WTC11 (cell line): ENCODE measurements around the gene NOXA1.

Experiments used
- AFF4 ChIP-seq: sonication (generic); formaldehyde crosslinking; IDR thresholded peaks from 2 replicates; pipeline ENCODE4 v1.8.1; 2023; ENCODE audit warnings: mild to moderate bottlenecking, missing genetic modification reagents, borderline replicate concordance
- AR ChIP-seq: fragments of 250-450 bp; sonication (Bioruptor Pico); IDR thresholded peaks from 2 replicates; pipeline ENCODE4 v1.9.0; 2021; ENCODE audit warnings: mild to moderate bottlenecking
- CDX4 ChIP-seq: fragments of 250-450 bp; sonication (Bioruptor Pico); IDR thresholded peaks from 2 replicates; pipeline ENCODE4 v1.9.0; 2021; ENCODE audit warnings: moderate library complexity, mild to moderate bottlenecking, inconsistent platforms, borderline replicate concordance
- CREM ChIP-seq: sonication (generic); formaldehyde crosslinking; IDR thresholded peaks from 2 replicates; pipeline ENCODE4 v1.8.1; 2022; ENCODE audit warnings: mild to moderate bottlenecking, missing genetic modification reagents, moderate library complexity
- CTCF ChIP-seq: fragments of 200-600 bp; IDR thresholded peaks from 2 replicates; pipeline ENCODE4 v1.8.0; 2022; ENCODE audit warnings: antibody characterized with exemption
- ELF4 ChIP-seq: sonication (generic); formaldehyde crosslinking; IDR thresholded peaks from 2 replicates; pipeline ENCODE4 v1.8.1; 2022; ENCODE audit warnings: low read depth, mild to moderate bottlenecking, moderate library complexity, missing genetic modification reagents
- JUN ChIP-seq: sonication (generic); formaldehyde crosslinking; IDR thresholded peaks from 2 replicates; pipeline ENCODE4 v1.8.0; 2023; ENCODE audit warnings: mild to moderate bottlenecking, missing genetic modification reagents
- MAX ChIP-seq: sonication (generic); formaldehyde crosslinking; IDR thresholded peaks from 2 replicates; pipeline ENCODE4 v1.8.0; 2022; ENCODE audit warnings: mild to moderate bottlenecking, missing genetic modification reagents
- NFYB ChIP-seq: sonication (generic); formaldehyde crosslinking; conservative IDR thresholded peaks from 2 replicates; pipeline ENCODE4 v1.8.0; 2022; ENCODE audit warnings: low read depth, missing genetic modification reagents
- ZNF532 ChIP-seq: fragments of 250-450 bp; sonication (Bioruptor Pico); IDR thresholded peaks from 2 replicates; pipeline ENCODE4 v1.9.0; 2021; ENCODE audit warnings: mild to moderate bottlenecking, borderline replicate concordance

GRCh38 chr9:137452761-137453642, 29.8 kb downstream of the NOXA1 start:
- TF ChIP-seq CTCF (no peak), ELF4 (no peak), AR (no peak), NFYB (CRISPR knock-in tag) (no peak), ZNF532 (CRISPR knock-in tag) (no peak), CDX4 (no peak), AFF4 (CRISPR knock-in tag) (no peak), CREM (no peak), JUN (CRISPR knock-in tag) (no peak), MAX (CRISPR knock-in tag) (no peak)
